ENCODE results near the gene ASXL3.

The ASXL3 gene

DNA sequence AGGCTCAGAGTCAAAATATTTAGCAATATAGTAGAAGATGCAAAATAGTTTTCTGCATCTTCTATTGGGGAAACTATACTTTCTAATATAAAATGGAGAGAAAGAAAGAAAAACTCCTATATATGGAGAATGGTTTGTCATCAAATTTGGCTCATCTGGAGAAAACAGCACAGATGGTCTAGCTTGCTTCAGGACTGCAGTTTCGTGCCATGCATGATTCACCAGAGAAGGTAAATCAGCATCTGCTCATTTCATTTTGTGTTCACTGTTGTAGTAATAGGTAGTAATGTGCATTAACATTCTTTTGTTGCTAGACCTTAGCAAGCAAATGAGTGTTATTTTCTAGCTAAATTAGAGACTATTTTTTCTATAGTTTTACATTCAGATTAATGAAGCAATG, 179.0 kb downstream of the ASXL3 start:
- no peak overlapping the region for H3K9ac ChIP-seq (ENCODE audit: low read depth, low read length)
- no peak overlapping the region for H3K27ac ChIP-seq (ENCODE audit: low read length)
- no peaks in the 10 kb centered on the region for H3K27me3 ChIP-seq (ENCODE audit: insufficient read depth, low read length)
- H3K36me3 ChIP-seq (ENCODE audit: insufficient read depth, low read depth, low read length), result no peaks in the 10 kb centered on the region
- H3K4me1 ChIP-seq (ENCODE audit: insufficient read depth, low read length), result no peaks in the 10 kb centered on the region
- H3K9me3 ChIP-seq (ENCODE audit: insufficient read depth, low read depth, low read length), result no peaks in the 10 kb centered on the region
- H3K4me3 ChIP-seq (ENCODE audit: low read length), result no peak overlapping the region

DNA sequence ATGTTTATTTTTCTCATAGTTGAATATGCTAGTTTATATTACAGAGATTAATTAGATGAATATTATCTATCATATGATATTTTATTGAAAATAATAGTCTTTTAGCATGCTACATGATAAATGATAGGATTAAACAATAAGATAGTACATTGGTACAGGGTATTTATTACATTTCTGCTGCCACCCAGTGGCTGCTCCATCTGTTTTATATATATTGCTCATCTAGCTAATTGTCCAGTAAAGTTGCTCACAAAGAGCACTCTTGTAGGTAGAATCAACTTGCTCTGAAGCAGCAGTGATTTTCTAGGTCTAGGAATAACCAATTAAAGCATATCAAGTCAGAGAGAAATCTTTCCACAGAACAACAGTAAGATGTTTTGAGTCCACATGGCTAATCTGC, 183.3 kb downstream of the ASXL3 start:
- H3K9ac ChIP-seq (ENCODE audit: low read depth, low read length), result no peak overlapping the region
- H3K27me3 ChIP-seq (ENCODE audit: insufficient read depth, low read length), result no peaks in the 10 kb centered on the region
- no peaks in the 10 kb centered on the region for H3K4me1 ChIP-seq (ENCODE audit: insufficient read depth, low read length)

DNA sequence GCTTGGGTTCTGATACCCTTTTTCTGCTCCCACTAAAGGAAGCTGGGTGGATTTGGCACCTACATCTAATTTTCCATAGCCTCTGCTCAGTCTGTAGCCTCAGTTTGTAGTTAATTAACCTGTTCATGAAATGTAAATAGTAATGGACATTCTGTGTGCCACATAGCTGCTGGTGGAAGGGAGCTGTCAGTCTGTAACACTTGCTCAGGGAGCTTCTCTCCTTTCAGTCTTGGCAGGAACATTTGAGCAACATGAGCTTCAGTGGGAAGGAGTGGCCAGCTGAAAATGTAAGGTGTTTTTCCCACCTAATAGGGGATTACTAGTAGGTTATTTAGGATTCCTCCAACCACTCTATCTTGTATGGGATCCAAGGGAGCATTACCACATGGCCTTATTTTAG, 203.4 kb downstream of the ASXL3 start:
- no peak overlapping the region for H3K9ac ChIP-seq (ENCODE audit: low read depth, low read length)
- no peaks in the 10 kb centered on the region for H3K4me1 ChIP-seq (ENCODE audit: insufficient read depth, low read length)
- H3K4me3 ChIP-seq (ENCODE audit: low read length), result no peak overlapping the region
- H3K27me3 ChIP-seq (ENCODE audit: insufficient read depth, low read length), result no peaks in the 10 kb centered on the region
- H3K9me3 ChIP-seq (ENCODE audit: insufficient read depth, low read depth, low read length), result no peaks in the 10 kb centered on the region
- H3K36me3 ChIP-seq (ENCODE audit: insufficient read depth, low read depth, low read length), result no peaks in the 10 kb centered on the region
- no peak overlapping the region for H3K27ac ChIP-seq (ENCODE audit: low read length)

More for the DNA sequence above, 183.3 kb downstream of the ASXL3 start:
- Histone ChIP-seq H3K36me3 (ENCODE audit: insufficient read depth, low read depth, low read length) (no peaks in the 10 kb centered on the region), H3K9me3 (ENCODE audit: insufficient read depth, low read depth, low read length) (no peaks in the 10 kb centered on the region), H3K4me3 (ENCODE audit: low read length) (no peak overlapping the region), H3K27ac (ENCODE audit: low read length) (no peak overlapping the region)

Measured in iPS-20b (cell line).